ENCODE results near the gene RALGAPB.

GRCh38 chr20:38547288-38548085 lies 74.8 kb downstream of the RALGAPB start:
- TF ChIP-seq EP300 (IDR thresholded peaks at IDR 0.05; ENCODE audit: borderline replicate concordance) (no peak), CEBPB (IDR thresholded peaks at IDR 0.05) (no peak), NFIC (IDR thresholded peaks at IDR 0.05) (no peak), MAX (IDR thresholded peaks at IDR 0.05) (no peak)

Measured in Ishikawa (cell line).